Skeletal muscle tissue (tissue), 4 donors: ENCODE measurements around the gene AP3S1. TPM values are rescaled to one million over a fixed set of nuclear protein-coding genes. Genes with fewer than 3 reads are reported as not detected.
"Not testable (repeated sequence)": the region's sequence is repeated elsewhere in the genome, so short reads cannot be mapped to it uniquely, and the experiment has no call there.

Experiments
- H3K27ac ChIP-seq: one replicate; pipeline ENCODE4 v1.7.0; 2013; ENCODE audit warnings: mild to moderate bottlenecking, low read depth, low read length, inconsistent platforms
- H3K27me3 ChIP-seq, 3 donors: one replicate each; pipeline ENCODE4 v1.7.0; 2013; ENCODE audit warnings: low read length in 3 of 3; ENCODE audit not compliant: control insufficient read depth in 3 of 3, insufficient read depth in 3 of 3
- H3K36me3 ChIP-seq, 3 donors: one replicate each; pipeline ENCODE4 v1.7.0; 2013; ENCODE audit warnings: low read length in 3 of 3; ENCODE audit not compliant: control insufficient read depth in 3 of 3, insufficient read depth in 3 of 3
- H3K4me1 ChIP-seq, 3 donors: one replicate each; pipeline ENCODE4 v1.7.0; 2013; ENCODE audit warnings: low read length in 3 of 3, mild to moderate bottlenecking in 3 of 3; ENCODE audit not compliant: control insufficient read depth in 3 of 3, insufficient read depth in 3 of 3
- H3K4me3 ChIP-seq, 3 donors: one replicate each; pipeline ENCODE4 v1.7.0; 2013; ENCODE audit warnings: low read length in 3 of 3
- H3K9ac ChIP-seq, 3 donors: one replicate each; pipeline ENCODE4 v1.7.0; 2013; ENCODE audit warnings: low read length in 3 of 3, mild to moderate bottlenecking in 3 of 3, moderate library complexity in 2 of 3, low read depth in 1 of 3
- H3K9me3 ChIP-seq, 3 donors: one replicate each; pipeline ENCODE4 v1.7.0; 2013; ENCODE audit warnings: low read length in 3 of 3; ENCODE audit not compliant: control insufficient read depth in 3 of 3
- total RNA-seq: library from RNA; depleted of rRNA; stranded (reverse); fragments of >200 nt; gene quantifications from one replicate; pipeline ENCODE4 v1.2.3, GENCODE V29; 2014
- donor health status: Osteomylitis.

The AP3S1 gene
- total RNA-seq, 1 donor from 2014 or later, result 92.4 TPM

GRCh38 chr5:115884704-115885103 is 43.0 kb downstream of the AP3S1 start:
- Histone ChIP-seq H3K27me3 (no peaks in the 10 kb centered on the region), H3K27ac (no peak overlapping the region), H3K9me3 (no peaks in the 10 kb centered on the region), H3K4me1 (no peaks in the 10 kb centered on the region), H3K36me3 (peaks cover 0 to 2% (median 0%) of the 10 kb centered on the region in 3 donors), H3K9ac (no peak overlapping the region), H3K4me3 (no peak overlapping the region)

GRCh38 chr5:115885208-115885607 is 43.5 kb downstream of the AP3S1 start:
- H3K27ac ChIP-seq, H3K4me3 ChIP-seq, H3K36me3 ChIP-seq, H3K9ac ChIP-seq, H3K27me3 ChIP-seq, H3K9me3 ChIP-seq, H3K4me1 ChIP-seq: not testable (repeated sequence)

- no peak overlapping the region for H3K4me3 ChIP-seq
These were observed 46.3 kb downstream of the AP3S1 start for GRCh38 chr5:115888027-115888426.

GRCh38 chr5:115892021-115892420 is 50.3 kb downstream of the AP3S1 start:
- Histone ChIP-seq H3K27me3 (no peaks in the 10 kb centered on the region), H3K27ac (no peak overlapping the region), H3K4me1 (no peaks in the 10 kb centered on the region), H3K36me3 (no peaks in the 10 kb centered on the region), H3K4me3 (no peak overlapping the region), H3K9me3 (no peaks in the 10 kb centered on the region), H3K9ac (no peak overlapping the region)

More at GRCh38 chr5:115888027-115888426, 46.3 kb downstream of the AP3S1 start:
- Histone ChIP-seq H3K9me3 (no peaks in the 10 kb centered on the region), H3K27ac (no peak overlapping the region), H3K9ac (no peak overlapping the region), H3K4me1 (no peaks in the 10 kb centered on the region), H3K36me3 (peaks cover 0 to 2% (median 0%) of the 10 kb centered on the region in 3 donors), H3K27me3 (no peaks in the 10 kb centered on the region)

GRCh38 chr5:115894342-115894741 is 52.6 kb downstream of the AP3S1 start:
- H3K4me1 ChIP-seq, result no peaks in the 10 kb centered on the region
- H3K9me3 ChIP-seq, result no peaks in the 10 kb centered on the region
- H3K27me3 ChIP-seq, result no peaks in the 10 kb centered on the region
- no peaks in the 10 kb centered on the region for H3K36me3 ChIP-seq
- H3K27ac ChIP-seq, result no peak overlapping the region
- no peak overlapping the region for H3K9ac ChIP-seq
- H3K4me3 ChIP-seq, result no peak overlapping the region

- no peaks in the 10 kb centered on the region for H3K4me1 ChIP-seq
These were observed 54.1 kb downstream of the AP3S1 start for GRCh38 chr5:115895821-115896220.

GRCh38 chr5:115898656-115899055 is 56.9 kb downstream of the AP3S1 start:
- Histone ChIP-seq H3K4me3 (no peak overlapping the region), H3K9ac (no peak overlapping the region), H3K27ac (no peak overlapping the region), H3K27me3 (no peaks in the 10 kb centered on the region), H3K36me3 (peaks cover 0 to 3% (median 0%) of the 10 kb centered on the region in 3 donors), H3K4me1 (no peaks in the 10 kb centered on the region), H3K9me3 (no peaks in the 10 kb centered on the region)

More at GRCh38 chr5:115895821-115896220, 54.1 kb downstream of the AP3S1 start:
- Histone ChIP-seq H3K4me3 (no peak overlapping the region), H3K9me3 (no peaks in the 10 kb centered on the region), H3K36me3 (peaks cover 0 to 3% (median 0%) of the 10 kb centered on the region in 3 donors), H3K27me3 (no peaks in the 10 kb centered on the region), H3K27ac (no peak overlapping the region), H3K9ac (no peak overlapping the region)

- H3K4me1 ChIP-seq, result no peaks in the 10 kb centered on the region
- H3K36me3 ChIP-seq, result no peaks in the 10 kb centered on the region
- no peak overlapping the region for H3K27ac ChIP-seq
- no peaks in the 10 kb centered on the region for H3K27me3 ChIP-seq
- H3K9me3 ChIP-seq, result no peaks in the 10 kb centered on the region
- H3K9ac ChIP-seq, result no peak overlapping the region
- no peak overlapping the region for H3K4me3 ChIP-seq
These were observed 65.4 kb downstream of the AP3S1 start for GRCh38 chr5:115907177-115907576.

- H3K9me3 ChIP-seq, H3K27ac ChIP-seq, H3K4me3 ChIP-seq, H3K36me3 ChIP-seq, H3K4me1 ChIP-seq, H3K27me3 ChIP-seq, H3K9ac ChIP-seq: not testable (repeated sequence)
These were observed 72.1 kb downstream of the AP3S1 start for GRCh38 chr5:115913623-115914400.

- H3K4me1 ChIP-seq, result no peaks in the 10 kb centered on the region
- no peaks in the 10 kb centered on the region for H3K36me3 ChIP-seq
- no peaks in the 10 kb centered on the region for H3K27me3 ChIP-seq
- H3K4me3 ChIP-seq, result no peak overlapping the region
- no peaks in the 10 kb centered on the region for H3K9me3 ChIP-seq
- no peak overlapping the region for H3K27ac ChIP-seq
- no peak overlapping the region for H3K9ac ChIP-seq
These were observed 78.5 kb downstream of the AP3S1 start for GRCh38 chr5:115920171-115920725.
